NCI-H526 (cell line): ENCODE data around the gene CADM4.
"Not testable (repeated sequence)": the region's sequence is repeated elsewhere in the genome, so short reads cannot be mapped to it uniquely, and the experiment has no call there.

Source experiments
- DNase-seq, 2 experiments: peaks; one replicate each; lab custom pipeline; 2025; lab: John Stamatoyannopoulos, UW

The CADM4 gene

GRCh38 chr19:43662487-43662886 is 22.8 kb upstream of the CADM4 start:
- peak; percentile 21 to 55 for DNase-seq

- no peak for DNase-seq
Measured at GRCh38 chr19:43660971-43661360, 21.3 kb upstream of the CADM4 start.

GRCh38 chr19:43660301-43660970 is 20.8 kb upstream of the CADM4 start:
- DNase-seq, result no peak

GRCh38 chr19:43658494-43658893 is 18.8 kb upstream of the CADM4 start:
- no peak for DNase-seq

GRCh38 chr19:43658001-43658400 is 18.4 kb upstream of the CADM4 start:
- DNase-seq, result no peak

GRCh38 chr19:43656436-43656835 is 16.8 kb upstream of the CADM4 start:
- DNase-seq, result no peak

GRCh38 chr19:43652546-43652874 is 12.9 kb upstream of the CADM4 start:
- no peak for DNase-seq

- peak; percentile 64 to 82 for DNase-seq
Measured at GRCh38 chr19:43651758-43652545, 12.3 kb upstream of the CADM4 start.

- DNase-seq, result not testable (repeated sequence)
Measured at GRCh38 chr19:43650276-43650675, 10.6 kb upstream of the CADM4 start.

GRCh38 chr19:43649514-43649913 is 9.9 kb upstream of the CADM4 start:
- DNase-seq, result no peak

- DNase-seq, result no peak
Measured at GRCh38 chr19:43648633-43649032, 9.0 kb upstream of the CADM4 start.

GRCh38 chr19:43644181-43644580 is 4.5 kb upstream of the CADM4 start:
- no peak for DNase-seq

- no peak for DNase-seq
Measured at GRCh38 chr19:43643326-43643725, 3.7 kb upstream of the CADM4 start.

- DNase-seq, result no peak
Measured at GRCh38 chr19:43642531-43642930, 2.9 kb upstream of the CADM4 start.

- DNase-seq, result no peak
Measured at GRCh38 chr19:43641333-43641732, 1.7 kb upstream of the CADM4 start.

- no peak for DNase-seq
Measured at GRCh38 chr19:43640424-43640757, 741 bp upstream of the CADM4 start.

- DNase-seq, result peak in 1 of 2 experiments; percentile 55
Measured at GRCh38 chr19:43638995-43639518, 593 bp downstream of the CADM4 start.

GRCh38 chr19:43638214-43638994 is 1.2 kb downstream of the CADM4 start:
- no peak for DNase-seq

- no peak for DNase-seq
Measured at GRCh38 chr19:43636121-43636683, 3.4 kb downstream of the CADM4 start.

GRCh38 chr19:43635561-43635940 is 4.1 kb downstream of the CADM4 start:
- not testable (repeated sequence) for DNase-seq

- DNase-seq, result peak in 1 of 2 experiments; percentile 73
Measured at GRCh38 chr19:43634872-43635560, 4.6 kb downstream of the CADM4 start.

- DNase-seq, result peak in 1 of 2 experiments; percentile 18
Measured at GRCh38 chr19:43634506-43634871, 5.2 kb downstream of the CADM4 start.
